Measurements from ENCODE around the gene BRME1.

GRCh38 chr19:13868663-13869062 lies 37.3 kb downstream of the BRME1 start:
- TF ChIP-seq CTCF (IDR thresholded peaks at IDR 0.05) (no peak), POLR2A (IDR thresholded peaks at IDR 0.05) (no peak)
